H1 (cell line): ENCODE measurements around the gene HTR2A.

Source experiments
- CBX8 ChIP-seq: fragments of 300-800, 300-1000 bp; sonication (generic); IDR thresholded peaks from 2 replicates; pipeline ENCODE4 v1.7.1; 2016; ENCODE audit warnings: low read depth, low read length, borderline replicate concordance
- POLR2A ChIP-seq, 2 experiments: IDR thresholded peaks; 1 replicate in 1 of 2; 2 replicates in 1 of 2; pipeline ENCODE4 v1.6.1; 2011; ENCODE audit warnings: low read depth in 2 of 2, low read length in 2 of 2, mild to moderate bottlenecking in 2 of 2; ENCODE audit errors: control extremely low read depth in 1 of 2
- POLR2AphosphoS5 ChIP-seq: IDR thresholded peaks from 2 replicates; pipeline ENCODE4 v1.6.1; 2011; ENCODE audit warnings: low read depth, low read length
- SP1 ChIP-seq: IDR thresholded peaks from 2 replicates; pipeline ENCODE4 v1.6.1; 2011; ENCODE audit warnings: low read depth, low read length

- TF ChIP-seq CBX8 (no peak), SP1 (no peak), POLR2A (IDR thresholded peaks at IDR 0.05; ENCODE audit: control extremely low read depth in 1 of 2, low read depth in 2 of 2, low read length in 2 of 2) (no peak), POLR2AphosphoS5 (no peak)
Measured at GRCh38 chr13:46871557-46871956, 25.3 kb downstream of the HTR2A start.
